ES-I3 (cell line): Measurements from ENCODE around the gene MCF2L.
"Not testable (repeated sequence)": the region's sequence is repeated elsewhere in the genome, so short reads cannot be mapped to it uniquely, and the experiment has no call there.

Experiments
- H3K36me3 ChIP-seq: 2 replicates; pipeline ENCODE4 v1.6.1; 2013; ENCODE audit warnings: mild to moderate bottlenecking, low read length, control low read depth, moderate library complexity; ENCODE audit not compliant: insufficient read depth
- H3K4me1 ChIP-seq: 2 replicates; pipeline ENCODE4 v1.6.1; 2013; ENCODE audit warnings: mild to moderate bottlenecking, control low read depth, low read length; ENCODE audit not compliant: insufficient read depth
- H3K9ac ChIP-seq: 2 replicates; pipeline ENCODE4 v1.6.1; 2013; ENCODE audit warnings: low read depth, mild to moderate bottlenecking, low read length, moderate library complexity
- H3K9me3 ChIP-seq: 2 replicates; pipeline ENCODE4 v1.6.1; 2013; ENCODE audit warnings: mild to moderate bottlenecking, low read length, moderate library complexity; ENCODE audit not compliant: control insufficient read depth, insufficient read depth

The MCF2L gene

DNA sequence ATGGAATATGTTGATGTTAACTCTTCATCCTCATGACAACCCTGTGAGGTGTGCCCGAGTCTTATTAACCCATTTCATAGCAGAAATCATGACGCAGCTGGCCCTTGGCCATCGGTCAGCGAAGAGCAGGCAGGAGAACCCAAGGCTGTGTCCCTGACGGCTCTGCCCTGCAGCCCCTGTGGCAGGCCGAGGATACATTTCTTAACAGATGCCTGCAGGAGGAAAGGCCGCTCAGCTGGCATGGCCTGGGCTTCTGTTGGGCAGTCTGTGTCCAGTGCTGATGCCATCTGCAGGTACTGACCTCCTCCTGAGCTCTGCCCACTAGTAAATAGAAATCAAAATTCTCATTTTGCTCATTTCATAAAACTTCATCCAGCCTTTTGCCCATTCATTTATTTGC is 35.4 kb upstream of the MCF2L start:
- H3K4me1 ChIP-seq: no peaks in the 10 kb centered on the region; the same call in 1 of the 2 replicates
- no peak overlapping the region for H3K9ac ChIP-seq
- no peaks in the 10 kb centered on the region for H3K9me3 ChIP-seq
- no peaks in the 10 kb centered on the region for H3K36me3 ChIP-seq

DNA sequence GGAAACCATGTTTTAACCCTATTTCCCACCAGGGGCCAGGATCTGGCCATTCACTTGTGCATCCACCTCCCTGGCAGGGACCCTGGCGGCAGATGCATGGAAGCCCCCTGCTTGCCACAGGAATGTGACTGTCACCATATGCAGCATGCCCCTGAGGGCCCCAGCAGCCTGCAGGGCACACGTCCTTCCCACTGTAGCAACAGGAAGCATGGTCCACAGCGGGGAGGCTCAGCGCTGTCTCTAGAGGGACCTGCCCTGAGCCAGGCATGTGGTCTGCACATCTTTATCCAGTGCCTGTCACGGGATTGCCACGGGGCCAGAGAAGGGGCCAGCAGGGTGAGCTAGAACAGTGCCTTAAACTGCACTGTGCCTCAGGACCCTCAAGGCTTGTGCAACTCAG is 34.9 kb upstream of the MCF2L start:
- Histone ChIP-seq H3K4me1 (no peaks in the 10 kb centered on the region; the same call in 1 of the 2 replicates), H3K9me3 (no peaks in the 10 kb centered on the region), H3K9ac (no peak overlapping the region), H3K36me3 (no peaks in the 10 kb centered on the region)

DNA sequence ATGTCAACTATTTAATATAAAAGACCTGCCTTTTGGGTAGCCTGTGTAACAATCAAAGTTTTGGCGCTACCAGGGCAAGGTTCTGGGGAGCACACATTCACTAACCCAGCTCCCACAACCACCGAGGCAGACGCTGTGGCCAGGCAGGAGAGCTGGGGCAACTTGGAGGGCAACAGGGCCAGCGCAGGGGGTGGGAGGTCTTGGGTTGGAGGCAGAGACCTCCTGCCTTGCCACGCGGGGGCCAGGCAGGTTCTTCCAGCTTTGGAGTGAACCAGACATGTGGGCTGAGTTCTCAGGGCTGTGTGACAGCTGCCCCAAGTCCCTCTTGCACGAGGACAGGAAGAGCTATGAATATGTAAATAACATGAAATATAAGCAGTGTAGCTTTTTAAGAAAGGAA is 30.3 kb upstream of the MCF2L start:
- Histone ChIP-seq H3K9ac (no peak overlapping the region), H3K9me3 (no peaks in the 10 kb centered on the region), H3K36me3 (no peaks in the 10 kb centered on the region), H3K4me1 (no peaks in the 10 kb centered on the region; the same call in 1 of the 2 replicates)

DNA sequence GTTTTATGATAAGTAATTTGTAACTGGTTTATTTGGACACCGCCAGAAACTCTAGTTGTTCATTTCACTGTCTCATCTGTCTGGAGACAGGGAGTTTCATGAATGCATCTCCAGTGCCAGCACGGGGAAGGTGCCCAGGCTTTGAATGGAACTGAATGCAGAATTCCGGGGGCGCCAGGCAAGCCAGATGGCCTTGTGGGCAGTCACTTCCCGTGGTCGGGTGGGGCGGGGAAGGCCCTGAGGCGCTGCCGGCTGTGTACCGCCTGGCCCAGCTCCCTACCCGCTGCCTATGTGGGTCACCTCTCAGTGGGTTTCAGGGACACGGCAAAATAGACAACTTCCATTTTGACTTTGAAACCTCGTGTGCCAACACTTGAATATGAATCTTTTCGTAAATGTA is 28.8 kb upstream of the MCF2L start:
- Histone ChIP-seq H3K9me3 (no peaks in the 10 kb centered on the region), H3K9ac (no peak overlapping the region), H3K36me3 (no peaks in the 10 kb centered on the region), H3K4me1 (no peaks in the 10 kb centered on the region)

DNA sequence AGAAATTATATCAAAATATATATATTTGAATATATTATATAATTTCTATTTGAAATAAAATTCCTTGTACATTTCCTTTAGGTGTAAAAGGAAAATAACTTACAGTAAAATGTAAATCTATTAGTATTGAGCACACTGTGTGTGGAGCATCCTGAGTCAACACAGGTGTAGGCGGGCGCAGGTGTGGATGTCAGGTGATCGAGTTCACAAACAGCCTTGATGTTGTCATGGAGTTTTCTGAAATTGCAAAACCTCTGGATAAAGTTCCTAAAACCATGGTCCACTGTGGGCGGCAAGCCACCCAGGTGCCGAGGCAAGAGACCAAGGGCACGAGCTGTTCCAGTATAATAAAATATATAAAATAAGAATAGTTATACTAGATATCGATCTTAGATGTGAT is 27.7 kb upstream of the MCF2L start:
- Histone ChIP-seq H3K9me3 (no peaks in the 10 kb centered on the region), H3K4me1 (no peaks in the 10 kb centered on the region), H3K36me3 (no peaks in the 10 kb centered on the region), H3K9ac (no peak overlapping the region)

DNA sequence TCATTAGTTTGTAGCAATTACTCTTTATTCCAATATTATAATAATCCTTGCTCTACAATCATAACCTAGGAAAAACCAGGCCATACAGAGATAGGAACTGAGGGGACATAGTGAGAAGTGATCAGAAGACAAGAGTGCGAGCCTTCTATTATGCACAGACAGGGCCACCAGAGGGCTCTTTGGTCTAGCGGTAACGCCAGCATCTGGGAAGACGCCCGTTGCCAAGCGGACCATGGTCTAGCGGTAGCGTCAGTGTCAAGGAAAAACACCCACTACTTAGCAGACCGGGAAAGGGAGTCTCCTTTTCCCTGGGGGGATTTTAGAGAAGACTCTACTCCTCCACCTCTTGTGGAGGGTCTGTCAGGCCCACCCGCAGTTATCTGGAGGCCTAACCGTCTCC is 27.2 kb upstream of the MCF2L start:
- not testable (repeated sequence) for H3K36me3 ChIP-seq, H3K4me1 ChIP-seq, H3K9me3 ChIP-seq, H3K9ac ChIP-seq

DNA sequence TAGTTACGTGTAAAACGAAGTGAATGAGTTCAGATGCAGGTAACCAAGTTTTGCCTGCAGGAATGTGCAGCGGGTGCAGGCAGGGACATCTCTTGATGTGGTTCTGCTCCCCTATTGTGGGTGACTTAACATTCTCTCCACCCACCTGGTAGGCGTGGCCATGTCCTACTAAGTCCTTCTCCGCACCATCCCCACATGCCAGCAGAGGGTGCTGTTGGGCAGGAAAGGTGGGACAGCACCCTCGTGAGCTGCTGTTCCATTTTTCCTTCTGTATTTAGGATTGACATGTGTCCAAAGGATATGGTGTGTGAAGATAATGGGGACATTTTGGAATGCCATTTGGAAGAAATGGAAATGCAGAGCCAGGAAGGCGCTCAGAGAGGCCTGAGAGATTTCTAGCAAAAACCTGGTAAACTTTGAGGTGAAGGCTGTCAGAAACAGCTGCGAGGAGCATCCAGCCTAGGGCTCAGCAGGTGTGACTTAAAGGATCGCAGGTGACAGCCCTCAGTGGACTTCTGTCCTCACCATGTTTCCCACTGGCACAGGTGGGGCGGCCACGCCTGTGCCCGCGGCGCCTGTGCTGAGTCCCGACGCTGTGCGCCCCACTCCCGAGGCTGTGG is 26.2 kb upstream of the MCF2L start:
- H3K9ac ChIP-seq: peak overlapping the region; percentile 68; the same call in 1 of the 2 replicates
- H3K36me3 ChIP-seq: no peaks in the 10 kb centered on the region
- H3K4me1 ChIP-seq: no peaks in the 10 kb centered on the region
- no peaks in the 10 kb centered on the region for H3K9me3 ChIP-seq

DNA sequence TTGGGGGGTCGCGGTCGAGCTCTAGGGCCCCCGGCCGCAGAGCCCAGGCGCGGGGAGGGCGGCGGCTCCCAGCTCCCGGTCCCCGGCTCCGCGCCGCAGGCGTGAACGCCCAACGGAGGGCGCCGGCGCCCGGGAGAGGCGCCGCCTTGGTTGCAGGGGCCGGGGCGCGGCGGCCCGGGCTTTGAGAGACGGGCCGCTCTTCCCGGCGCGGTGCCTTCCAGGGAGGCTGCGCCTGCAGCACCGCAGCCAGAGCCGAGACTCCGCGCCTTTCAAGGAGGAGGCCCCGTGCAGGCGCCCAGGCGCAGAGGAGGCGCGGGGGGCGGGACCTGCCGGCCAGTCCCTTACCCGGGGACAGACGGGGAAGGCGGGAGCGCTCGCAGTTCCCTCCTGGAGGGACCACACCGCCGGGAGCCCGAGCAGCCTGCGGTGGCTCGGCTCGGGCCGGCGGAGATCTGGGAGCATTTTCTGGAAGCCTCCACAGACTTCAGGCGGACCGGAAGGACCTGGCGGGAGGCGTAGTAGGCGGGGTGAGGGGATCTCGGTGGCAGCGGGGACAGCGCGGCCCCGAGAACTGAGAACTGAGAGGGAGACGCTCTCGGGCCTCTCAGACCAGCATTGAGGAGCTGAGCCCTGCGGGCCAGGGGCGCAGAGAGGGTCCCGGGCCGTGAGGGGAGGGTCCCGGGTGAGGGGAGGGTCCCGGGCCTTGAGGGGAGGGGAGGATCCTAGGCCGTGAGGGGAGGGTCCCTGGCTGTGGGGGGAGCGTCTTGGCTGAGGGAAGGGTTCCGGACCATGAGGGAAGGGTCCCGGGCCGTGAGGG is 25.5 kb upstream of the MCF2L start:
- Histone ChIP-seq H3K9me3 (no peaks in the 10 kb centered on the region), H3K9ac (peak overlapping the region; percentile 68), H3K36me3 (no peaks in the 10 kb centered on the region), H3K4me1 (no peaks in the 10 kb centered on the region)

DNA sequence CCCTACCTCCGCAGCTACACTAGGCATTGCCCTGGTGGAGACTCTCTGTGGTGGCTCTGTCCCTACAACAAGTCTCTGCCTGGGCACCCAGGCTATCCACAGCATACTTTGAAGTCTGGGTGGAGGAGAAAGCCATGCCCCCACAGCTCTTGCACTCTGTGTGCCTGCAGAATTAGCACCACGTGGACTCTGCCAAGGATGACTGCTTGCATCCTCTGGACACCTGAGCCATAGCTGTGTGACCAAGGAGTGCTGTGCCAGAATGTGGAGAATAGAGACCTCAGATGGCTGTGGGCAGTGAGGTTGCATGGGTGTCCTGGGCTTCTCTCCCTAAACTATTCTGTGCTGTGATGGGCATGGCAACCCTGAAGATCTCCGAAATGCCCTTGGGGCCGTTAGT is 21.2 kb upstream of the MCF2L start:
- H3K9ac ChIP-seq: no peak overlapping the region
- H3K9me3 ChIP-seq: no peaks in the 10 kb centered on the region
- no peaks in the 10 kb centered on the region for H3K36me3 ChIP-seq
- H3K4me1 ChIP-seq: no peaks in the 10 kb centered on the region

DNA sequence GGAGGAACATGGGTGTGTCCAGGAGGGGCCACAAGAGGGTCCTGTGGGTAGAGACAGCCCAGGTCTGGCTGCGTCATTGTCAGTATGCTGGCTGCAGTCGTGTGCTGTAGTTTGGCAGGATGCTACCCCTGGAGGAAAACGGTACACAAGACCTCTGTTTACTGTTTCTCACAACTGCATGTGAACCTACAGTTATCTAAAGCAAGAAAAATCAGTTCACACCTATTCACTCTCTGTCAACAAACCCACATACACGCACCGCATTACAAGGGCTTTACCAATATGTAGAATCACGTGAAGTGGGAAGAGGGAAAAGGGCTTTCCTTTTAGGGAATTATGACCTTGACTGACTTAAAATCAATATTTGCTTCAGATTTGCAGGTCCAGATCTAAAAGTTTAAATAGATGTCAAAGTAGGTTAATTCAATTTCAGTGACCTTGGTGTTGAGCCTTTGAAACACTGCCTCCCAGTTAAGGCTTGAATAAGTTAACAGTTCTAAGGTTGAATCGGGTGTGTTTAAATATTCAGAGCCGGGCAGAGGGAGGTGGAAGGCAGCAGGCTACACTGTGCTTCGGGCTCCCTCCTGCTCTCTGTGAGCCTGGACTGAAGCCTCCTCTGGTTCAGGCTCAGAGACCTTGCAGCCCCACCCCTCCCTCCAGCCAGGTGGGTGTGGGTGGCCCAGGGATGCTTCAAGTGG is 17.2 kb upstream of the MCF2L start:
- H3K4me1 ChIP-seq: peaks cover 4% of the 10 kb centered on the region
- H3K9ac ChIP-seq: no peak overlapping the region

DNA sequence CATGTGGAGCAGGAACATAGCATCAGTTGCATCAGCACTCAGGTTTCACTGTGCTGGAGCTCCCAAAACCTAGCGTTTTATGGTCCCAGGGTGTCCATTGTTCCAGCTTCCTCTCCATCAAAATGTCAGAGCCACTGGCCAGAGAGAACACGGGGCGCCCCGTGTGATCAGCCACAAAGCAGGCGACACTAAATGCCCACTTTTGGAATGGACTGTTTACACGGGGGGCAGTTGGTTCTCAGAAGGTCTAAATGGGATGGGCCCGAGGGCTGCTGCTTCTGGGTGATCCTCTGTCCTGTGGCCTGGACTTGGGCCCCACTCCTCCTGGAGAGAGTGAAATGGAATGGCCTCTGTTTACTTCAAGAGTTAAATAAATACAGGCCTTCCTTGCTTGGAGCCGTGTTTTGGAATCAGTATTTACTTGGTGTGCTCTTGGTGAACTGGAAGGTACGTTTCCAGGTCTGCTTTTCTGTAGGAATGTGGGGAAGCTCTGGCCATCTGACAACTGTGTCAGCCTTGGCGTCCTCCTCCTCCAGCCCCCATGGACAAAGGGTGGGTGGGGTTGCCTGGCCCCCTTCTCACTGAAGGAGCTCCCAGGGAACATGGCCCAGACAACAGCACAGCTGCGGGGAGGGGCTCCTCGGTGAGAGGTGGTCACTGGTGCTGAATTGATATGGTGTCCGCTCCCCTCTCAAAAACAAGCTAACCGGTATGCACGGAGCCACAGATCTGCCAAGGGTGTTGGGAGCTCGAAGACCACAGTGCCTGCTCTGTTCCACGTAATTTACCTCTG is 16.1 kb upstream of the MCF2L start:
- no peaks in the 10 kb centered on the region for H3K36me3 ChIP-seq
- no peak overlapping the region for H3K9ac ChIP-seq
- H3K9me3 ChIP-seq: no peaks in the 10 kb centered on the region
- H3K4me1 ChIP-seq: peaks cover 6% of the 10 kb centered on the region

More for the DNA sequence above, 17.2 kb upstream of the MCF2L start:
- Histone ChIP-seq H3K9me3 (no peaks in the 10 kb centered on the region), H3K36me3 (no peaks in the 10 kb centered on the region)

DNA sequence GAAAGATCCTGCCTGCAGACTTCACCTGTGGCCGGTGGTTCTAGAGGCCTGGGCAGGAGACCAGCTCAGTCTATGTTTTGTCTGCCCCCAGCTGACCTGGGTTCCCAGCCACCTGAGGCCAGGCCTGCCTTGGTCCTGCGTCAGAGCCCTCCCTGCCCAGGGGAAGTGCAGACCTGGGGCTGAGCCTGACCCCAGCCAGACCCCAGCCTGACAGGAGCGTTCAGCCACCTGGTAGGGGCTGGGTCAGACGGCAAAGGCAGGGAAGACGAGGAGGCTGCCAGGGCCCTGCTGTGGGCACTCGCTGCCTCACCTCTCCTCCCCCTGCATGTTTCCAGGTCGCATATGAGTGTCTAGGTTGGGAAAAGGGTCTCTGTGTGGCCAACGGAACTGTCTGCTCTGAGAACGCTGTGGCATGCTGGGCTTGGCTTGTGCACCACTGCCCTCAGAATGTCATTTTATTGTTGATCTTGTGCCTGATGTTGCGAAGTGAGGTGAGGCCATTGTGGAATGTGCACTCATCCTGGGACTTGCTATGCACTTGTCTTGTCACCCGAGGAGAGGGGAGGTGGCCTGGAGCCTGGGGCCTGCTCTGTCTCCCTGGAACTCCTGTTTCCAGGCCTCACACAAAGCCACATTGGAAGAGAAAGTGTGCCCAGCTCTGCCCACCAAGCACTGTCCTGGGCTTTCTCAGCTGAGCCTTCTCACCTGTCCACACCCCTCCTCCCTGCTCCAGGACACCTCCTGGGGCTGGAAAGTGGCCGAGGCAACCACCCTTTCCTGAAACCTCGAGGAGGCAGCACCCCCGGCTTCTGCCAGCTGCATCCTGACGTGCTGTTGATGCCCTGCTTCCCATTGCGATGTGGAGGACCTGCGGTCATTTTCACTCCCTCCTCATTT is 15.2 kb upstream of the MCF2L start:
- Histone ChIP-seq H3K36me3 (no peaks in the 10 kb centered on the region), H3K4me1 (peaks cover 6% of the 10 kb centered on the region), H3K9ac (no peak overlapping the region), H3K9me3 (no peaks in the 10 kb centered on the region)

DNA sequence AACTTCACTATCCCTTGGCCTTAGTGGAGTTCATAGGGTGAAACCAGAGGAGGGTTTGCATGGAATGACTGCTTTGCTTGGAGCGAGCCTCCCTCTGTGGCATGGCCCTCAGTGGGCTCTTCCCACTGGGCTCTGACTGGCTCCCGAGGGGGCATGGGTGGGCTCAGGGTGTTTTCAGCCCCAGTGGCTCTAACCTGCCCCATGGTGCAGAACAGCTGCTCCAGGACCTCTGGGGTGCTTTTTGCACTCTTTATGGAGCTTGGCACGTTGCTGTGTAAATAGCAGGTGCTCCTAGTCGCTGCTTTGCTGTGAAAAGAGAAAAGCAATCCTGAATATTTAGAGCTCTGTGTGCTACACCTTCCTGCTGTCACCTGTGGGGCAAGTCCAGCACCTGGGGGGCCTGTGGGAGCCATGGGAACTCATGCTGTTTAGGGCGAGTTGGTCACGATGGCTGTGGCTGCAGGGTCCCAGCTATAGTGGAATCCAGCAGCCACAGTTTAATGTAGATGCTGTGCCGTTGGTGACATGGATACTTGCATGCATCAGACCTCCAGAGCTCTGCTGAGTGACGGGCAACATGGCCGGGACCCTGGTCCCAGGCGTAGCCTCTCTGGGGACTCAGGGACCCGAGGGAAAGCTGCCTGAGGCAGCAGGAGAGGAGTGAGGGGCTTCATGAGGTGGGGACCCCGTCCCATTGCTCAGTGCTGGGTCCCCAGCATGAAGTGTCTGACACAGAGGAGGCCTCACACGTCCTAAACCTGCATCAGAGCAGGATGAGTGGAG is 14.3 kb upstream of the MCF2L start:
- H3K9me3 ChIP-seq: no peaks in the 10 kb centered on the region
- H3K4me1 ChIP-seq: peaks cover 6% of the 10 kb centered on the region
- H3K9ac ChIP-seq: no peak overlapping the region
- H3K36me3 ChIP-seq: no peaks in the 10 kb centered on the region
